ENCODE data around the gene PYY. TPM values are rescaled to one million over a fixed set of nuclear protein-coding genes. Genes with fewer than 3 reads are reported as not detected.
A peak's percentile ranks its signal among the peaks of the same experiment; 100 is the strongest.

PYY gene
- total RNA-seq, 1 donor from 2014 or later = not detected

DNA sequence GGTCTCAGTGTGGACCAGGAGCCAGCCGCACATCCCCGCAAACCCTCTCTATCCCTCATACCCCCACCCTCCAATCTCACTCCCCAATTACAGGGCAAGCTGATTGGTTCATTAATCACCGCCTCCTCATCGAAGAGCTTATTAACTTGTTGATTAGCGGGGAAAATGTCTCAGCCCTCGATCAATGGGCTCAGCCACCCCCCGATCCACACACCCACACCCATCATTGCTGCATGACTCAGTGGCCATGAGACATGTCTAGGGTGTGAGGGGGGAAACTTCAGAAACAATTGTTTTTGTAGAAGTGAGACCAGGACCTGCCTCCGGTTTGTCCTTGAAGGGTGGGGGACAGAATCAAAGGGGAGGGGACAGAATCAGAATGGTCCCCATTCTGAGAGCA, 2.5 kb upstream of the PYY start:
- TF ChIP-seq, protein P1, sequence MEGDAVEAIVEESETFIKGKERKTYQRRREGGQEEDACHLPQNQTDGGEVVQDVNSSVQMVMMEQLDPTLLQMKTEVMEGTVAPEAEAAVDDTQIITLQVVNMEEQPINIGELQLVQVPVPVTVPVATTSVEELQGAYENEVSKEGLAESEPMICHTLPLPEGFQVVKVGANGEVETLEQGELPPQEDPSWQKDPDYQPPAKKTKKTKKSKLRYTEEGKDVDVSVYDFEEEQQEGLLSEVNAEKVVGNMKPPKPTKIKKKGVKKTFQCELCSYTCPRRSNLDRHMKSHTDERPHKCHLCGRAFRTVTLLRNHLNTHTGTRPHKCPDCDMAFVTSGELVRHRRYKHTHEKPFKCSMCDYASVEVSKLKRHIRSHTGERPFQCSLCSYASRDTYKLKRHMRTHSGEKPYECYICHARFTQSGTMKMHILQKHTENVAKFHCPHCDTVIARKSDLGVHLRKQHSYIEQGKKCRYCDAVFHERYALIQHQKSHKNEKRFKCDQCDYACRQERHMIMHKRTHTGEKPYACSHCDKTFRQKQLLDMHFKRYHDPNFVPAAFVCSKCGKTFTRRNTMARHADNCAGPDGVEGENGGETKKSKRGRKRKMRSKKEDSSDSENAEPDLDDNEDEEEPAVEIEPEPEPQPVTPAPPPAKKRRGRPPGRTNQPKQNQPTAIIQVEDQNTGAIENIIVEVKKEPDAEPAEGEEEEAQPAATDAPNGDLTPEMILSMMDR (conservative IDR thresholded peaks at IDR 0.05) = no peak
- Mint-ChIP-seq H3K27me3 (ENCODE audit: low read depth) (peaks cover 55% of the 10 kb centered on the region), H3K4me3 (no peak overlapping the region), H3K9me3 (no peaks in the 10 kb centered on the region), H3K4me1 (peaks cover 9% of the 10 kb centered on the region), H3K27ac (ENCODE audit: unreplicated experiment) (no peak overlapping the region), H3K36me3 (ENCODE audit: low read depth) (no peaks in the 10 kb centered on the region)
- DNase-seq (ENCODE audit: low read depth, low spot score) = no peak

DNA sequence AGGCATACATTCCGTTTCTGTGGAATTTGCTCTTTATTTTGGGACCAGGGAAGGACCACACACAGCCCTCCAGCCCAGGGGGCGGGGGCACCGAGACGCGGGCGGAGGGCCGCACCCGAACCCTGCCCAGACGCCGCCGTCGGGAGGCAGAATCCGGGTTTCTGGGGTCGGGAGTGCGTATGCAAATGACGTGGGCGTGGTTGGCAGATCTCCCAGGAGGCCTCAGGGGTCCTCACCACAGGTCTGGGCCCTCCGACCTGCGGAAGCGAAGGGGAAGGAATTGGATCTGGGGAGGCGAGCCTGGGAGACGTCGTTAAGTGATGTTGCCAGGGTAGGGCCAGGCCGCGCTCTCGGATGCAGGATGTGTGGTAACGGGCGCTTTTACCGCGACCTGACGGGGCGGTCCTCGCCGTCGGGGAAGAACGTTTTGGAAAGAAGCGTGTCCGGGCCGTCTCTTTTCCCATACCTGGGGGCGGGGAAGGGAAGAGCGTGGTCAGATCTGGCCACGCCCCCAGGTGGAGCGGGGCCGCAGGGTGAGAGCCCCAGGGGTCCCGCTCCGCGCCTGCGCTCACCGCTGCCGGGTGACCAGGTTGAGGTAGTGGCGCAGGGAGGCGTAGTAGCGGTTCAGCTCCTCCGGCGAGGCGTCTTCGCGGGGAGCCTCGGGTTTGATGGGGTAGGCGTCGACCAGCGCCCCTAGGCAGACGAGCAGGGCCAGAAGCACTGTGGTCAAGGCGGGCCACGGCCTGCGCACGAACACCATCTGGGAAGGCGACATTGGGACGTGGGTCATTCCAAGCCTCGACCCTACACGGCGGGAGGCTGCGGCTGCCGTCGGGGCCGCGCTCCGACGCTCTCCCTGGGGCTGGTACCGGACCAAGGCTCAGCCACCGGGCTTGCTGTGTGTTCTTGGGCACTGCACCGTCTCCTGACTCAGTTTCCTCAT, 745 bp downstream of the PYY start:
- no peak overlapping the region for H3K27ac Mint-ChIP-seq (ENCODE audit: unreplicated experiment)
- peaks cover 81% of the 10 kb centered on the region for H3K27me3 Mint-ChIP-seq (ENCODE audit: low read depth)
- DNase-seq (ENCODE audit: low read depth, low spot score) = peak; percentile 30
- H3K4me3 Mint-ChIP-seq = peak overlapping the region; percentile 59
- peaks cover 9% of the 10 kb centered on the region for H3K4me1 Mint-ChIP-seq
- H3K9me3 Mint-ChIP-seq = no peaks in the 10 kb centered on the region
- TF ChIP-seq, protein P1 (conservative IDR thresholded peaks at IDR 0.05) = no peak
- no peaks in the 10 kb centered on the region for H3K36me3 Mint-ChIP-seq (ENCODE audit: low read depth)

DNA sequence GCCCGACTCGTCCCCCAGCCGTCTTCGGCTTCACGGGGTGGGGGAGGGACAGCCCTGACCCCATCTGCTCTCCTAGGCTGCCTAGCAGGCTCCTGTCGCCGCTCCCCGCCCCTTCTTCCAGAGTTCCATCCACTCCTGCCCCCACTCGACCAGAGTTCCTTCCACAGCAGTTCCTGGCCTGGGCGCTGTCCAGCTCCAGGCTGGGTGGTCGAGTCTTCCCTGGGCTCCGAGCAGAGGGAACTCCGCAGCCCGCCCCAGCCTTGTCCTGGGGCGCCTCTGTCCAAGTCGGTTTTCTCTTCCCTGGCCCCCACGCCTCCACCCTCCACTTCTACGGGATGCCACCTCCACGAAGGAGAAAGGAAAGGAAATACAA, 1.4 kb downstream of the PYY start:
- Mint-ChIP-seq H3K4me1 (peaks cover 9% of the 10 kb centered on the region), H3K27ac (ENCODE audit: unreplicated experiment) (no peak overlapping the region), H3K36me3 (ENCODE audit: low read depth) (no peaks in the 10 kb centered on the region), H3K9me3 (no peaks in the 10 kb centered on the region), H3K27me3 (ENCODE audit: low read depth) (peaks cover 84% of the 10 kb centered on the region), H3K4me3 (no peak overlapping the region)
- no peak for DNase-seq (ENCODE audit: low read depth, low spot score)
- TF ChIP-seq, protein P1 (conservative IDR thresholded peaks at IDR 0.05) = no peak

DNA sequence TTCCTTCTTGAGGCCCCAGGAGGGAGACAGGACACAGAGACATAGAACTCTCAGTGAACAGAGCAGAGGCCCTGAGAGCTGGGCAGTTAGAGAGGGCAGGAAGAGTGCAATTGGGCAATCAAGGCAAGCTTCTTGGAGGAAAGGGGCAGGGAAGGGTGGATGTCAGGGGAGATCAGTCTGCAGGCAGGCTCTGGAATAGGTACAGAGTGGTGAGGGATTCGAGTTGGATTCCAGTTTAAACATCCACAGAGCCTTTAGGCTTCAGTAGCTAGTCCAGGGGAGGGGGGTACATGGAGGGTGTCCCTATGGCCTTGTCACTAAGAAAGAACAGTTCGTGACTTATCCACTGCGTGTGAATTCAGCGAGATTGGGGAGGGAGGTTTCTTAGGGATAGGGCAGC, 2.0 kb downstream of the PYY start:
- Mint-ChIP-seq H3K4me3 (no peak overlapping the region), H3K27me3 (ENCODE audit: low read depth) (peaks cover 84% of the 10 kb centered on the region), H3K27ac (ENCODE audit: unreplicated experiment) (no peak overlapping the region), H3K4me1 (peaks cover 9% of the 10 kb centered on the region), H3K36me3 (ENCODE audit: low read depth) (no peaks in the 10 kb centered on the region), H3K9me3 (no peaks in the 10 kb centered on the region)
- TF ChIP-seq, protein P1 (conservative IDR thresholded peaks at IDR 0.05) = no peak
- no peak for DNase-seq (ENCODE audit: low read depth, low spot score)

DNA sequence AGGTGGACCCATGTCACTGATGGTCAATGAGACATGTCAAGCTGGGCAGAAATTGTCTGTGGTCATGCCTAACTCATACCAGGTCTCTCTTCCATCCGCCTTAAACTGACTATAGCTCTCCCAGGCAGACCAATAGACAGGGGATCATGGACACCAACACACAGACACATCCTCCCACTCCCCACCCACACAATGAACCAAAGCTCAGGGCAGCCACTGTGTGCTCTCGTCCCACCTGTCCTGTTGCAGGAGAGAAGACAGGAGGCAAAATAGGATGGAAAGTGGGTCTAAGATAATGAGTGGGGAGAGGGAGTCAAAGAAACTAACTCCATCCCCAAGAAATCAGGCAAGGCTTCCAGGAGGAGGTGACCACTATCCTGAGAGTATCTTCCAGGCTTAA, 3.2 kb downstream of the PYY start:
- DNase-seq (ENCODE audit: low read depth, low spot score) = no peak
- Mint-ChIP-seq H3K4me3 (no peak overlapping the region), H3K9me3 (no peaks in the 10 kb centered on the region), H3K27ac (ENCODE audit: unreplicated experiment) (no peak overlapping the region), H3K36me3 (ENCODE audit: low read depth) (no peaks in the 10 kb centered on the region), H3K27me3 (ENCODE audit: low read depth) (peaks cover 74% of the 10 kb centered on the region), H3K4me1 (peaks cover 18% of the 10 kb centered on the region)
- TF ChIP-seq, protein P1 (conservative IDR thresholded peaks at IDR 0.05) = no peak

All from neural crest cell (in vitro differentiated cells).